ENCODE measurements around the gene TRIM39.
"Not testable (repeated sequence)": the region's sequence is repeated elsewhere in the genome, so short reads cannot be mapped to it uniquely, and the experiment has no call there.

TRIM39 gene

DNA sequence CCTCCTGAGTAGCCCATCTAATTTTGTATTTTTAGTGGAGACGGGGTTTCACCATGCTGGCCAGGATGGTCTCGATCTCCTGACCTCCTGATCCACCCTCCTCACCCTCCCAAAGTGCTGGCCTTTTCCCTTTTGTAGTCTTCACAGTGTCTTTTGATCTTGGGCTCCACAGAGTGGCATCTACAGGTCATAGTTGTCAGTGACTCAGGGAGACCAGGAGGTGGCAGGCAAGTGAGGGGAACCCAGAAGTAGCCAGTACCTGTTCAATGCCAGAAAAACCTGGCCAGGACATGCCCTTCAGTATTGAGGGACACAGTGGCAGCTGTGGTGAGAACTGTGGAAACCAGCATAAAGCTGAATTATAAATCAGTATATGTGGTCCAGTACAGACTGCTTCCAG lies 37.9 kb downstream of the TRIM39 start:
- peak; percentile 9 for DNase-seq (ENCODE audit: low spot score)

DNA sequence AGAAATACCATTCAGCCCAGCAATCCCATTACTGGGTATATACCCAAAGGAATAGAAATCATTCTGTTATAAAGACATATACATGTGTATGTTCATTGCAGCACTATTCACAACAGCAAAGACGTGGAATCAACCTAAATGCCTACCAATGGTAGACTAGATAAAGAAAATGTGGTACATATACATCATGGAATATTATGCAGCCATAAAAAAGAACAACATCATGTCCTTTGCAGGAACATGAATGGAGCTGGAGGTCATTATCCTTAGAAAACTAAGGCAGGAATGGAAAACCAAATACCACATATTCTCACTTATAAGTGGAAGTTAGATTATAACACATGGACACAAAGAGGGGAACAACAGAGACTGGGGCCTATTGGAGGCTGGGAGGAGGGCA lies 42.6 kb downstream of the TRIM39 start:
- DNase-seq (ENCODE audit: low spot score), result not testable (repeated sequence)

DNA sequence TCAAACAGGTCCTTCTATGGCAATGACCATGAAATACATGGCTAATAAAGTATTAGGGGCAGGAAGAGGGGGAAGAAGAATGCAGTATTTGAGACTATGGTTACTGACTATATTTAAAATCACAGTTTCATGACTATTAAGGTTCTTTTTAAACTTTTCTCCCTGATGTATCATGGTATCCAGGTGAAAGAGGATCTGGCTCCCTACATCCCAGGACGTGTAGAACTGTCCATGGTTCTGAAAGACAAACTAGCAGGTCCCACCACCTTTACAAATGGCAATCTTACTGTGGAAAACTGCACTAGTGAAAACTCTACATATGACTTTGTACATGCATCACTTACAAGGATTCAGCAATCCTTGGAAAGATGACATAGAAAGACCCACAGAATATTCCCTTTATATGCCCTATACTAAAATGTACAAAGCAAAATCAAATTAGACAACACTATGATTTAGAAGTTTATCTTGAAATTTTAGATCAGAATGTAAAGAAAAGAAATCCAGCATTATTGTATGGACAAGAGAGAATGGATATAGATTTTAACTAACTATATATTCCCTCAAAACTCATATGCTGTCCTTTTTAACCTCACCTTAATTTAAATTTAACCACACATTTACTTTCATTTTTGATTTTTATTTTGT lies 51.7 kb downstream of the TRIM39 start:
- peak; percentile 25 for DNase-seq (ENCODE audit: low spot score)

- DNase-seq (ENCODE audit: low spot score), result no peak
Measured at GRCh38 chr6:30380464-30380863, 53.7 kb downstream of the TRIM39 start.

DNA sequence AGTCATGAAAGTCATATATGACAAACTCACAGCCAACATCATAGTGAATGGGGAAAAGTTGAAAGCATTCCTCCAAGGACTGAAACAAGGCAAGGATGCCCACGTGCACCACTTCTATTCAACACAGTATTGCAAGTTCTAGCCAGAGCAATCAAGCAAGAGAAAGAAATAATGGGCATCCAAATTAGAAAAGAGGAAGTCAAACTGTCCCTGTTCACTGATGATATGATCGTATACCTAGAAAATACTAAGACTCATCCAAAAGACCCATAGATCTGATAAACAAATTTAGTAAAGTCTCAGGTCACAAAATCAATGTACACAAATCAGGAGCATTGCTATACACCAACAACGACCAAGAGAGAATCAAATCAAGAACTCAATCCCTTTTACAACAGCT lies 59.4 kb downstream of the TRIM39 start:
- no peak for DNase-seq (ENCODE audit: low spot score)

DNA sequence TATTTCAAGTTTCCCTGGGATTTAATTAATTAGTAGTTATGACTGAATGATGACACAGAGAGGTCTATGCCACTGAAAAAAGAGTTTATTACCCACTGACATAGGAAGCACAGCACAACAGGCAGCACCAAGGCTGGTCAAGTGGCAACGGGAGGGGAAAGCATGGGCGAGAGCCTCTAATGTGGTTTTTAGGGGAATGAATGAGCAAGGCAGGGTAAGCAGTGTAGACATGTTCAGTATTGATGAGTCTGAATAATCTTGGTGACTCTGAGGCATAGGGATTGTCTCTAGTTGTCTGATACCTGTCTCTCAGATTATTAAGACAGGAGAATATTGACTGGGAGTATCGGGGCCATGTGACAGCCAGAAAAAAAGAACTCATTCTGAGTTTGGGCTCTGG lies 64.5 kb downstream of the TRIM39 start:
- DNase-seq (ENCODE audit: low spot score), result no peak

All from kidney tubule cell (primary cell).